Gastrocnemius medialis (tissue), 4 donors: Measurements from ENCODE around the gene ITGB5. TPM values are rescaled to one million over a fixed set of nuclear protein-coding genes. Genes with fewer than 3 reads are reported as not detected.

Experiments
- ATAC-seq, 2 donors: fragments of 150-250 bp; one replicate each; pipeline ENCODE4 v1.9.1; 2016
- DNase-seq, 2 donors: peaks; one replicate each; pipeline ENCODE4 v3.0.0-alpha.2; 2019
- H3K27ac ChIP-seq, 4 donors: fragments of 200-600 bp; sonication (generic); 1 replicate in 1 of 4; 2 replicates in 3 of 4; pipeline ENCODE4 v1.5.1; 2016 to 2018; ENCODE audit warnings: mild to moderate bottlenecking in 2 of 4, moderate library complexity in 1 of 4
- H3K27me3 ChIP-seq, 3 donors: fragments of 200-600 bp; sonication (generic) in 2 of 3; 1 replicate in 1 of 3; 2 replicates in 2 of 3; pipeline versions ENCODE4 v1.5.1 to v1.6.0; 2016 to 2019; ENCODE audit warnings: mild to moderate bottlenecking in 1 of 3, moderate library complexity in 1 of 3
- H3K36me3 ChIP-seq, 2 donors: fragments of 200-600 bp; sonication (generic) in 1 of 2; one replicate each; pipeline ENCODE4 v1.5.1; 2017 to 2018
- H3K4me1 ChIP-seq, 2 donors: fragments of 200-600 bp; sonication (generic) in 1 of 2; one replicate each; pipeline ENCODE4 v1.5.1; 2016 to 2017; ENCODE audit warnings: mild to moderate bottlenecking in 2 of 2
- H3K4me3 ChIP-seq, 4 donors: fragments of 200-600 bp; sonication (generic) in 3 of 4; 1 replicate in 1 of 4; 2 replicates in 3 of 4; pipeline ENCODE4 v1.5.1; 2016 to 2019; ENCODE audit warnings: mild to moderate bottlenecking in 2 of 4
- H3K9me3 ChIP-seq, 3 donors: fragments of 200-600 bp; sonication (generic) in 2 of 3; 1 replicate in 1 of 3; 2 replicates in 2 of 3; pipeline ENCODE4 v1.5.1; 2016 to 2019
- CTCF ChIP-seq, 5 experiments: fragments of 450-650 bp in 3 of 5; fragments of 200-600 bp in 2 of 5; sonication (generic) in 2 of 5; IDR thresholded peaks in 4 of 5; conservative IDR thresholded peaks in 1 of 5; 1 replicate in 4 of 5; 2 replicates in 1 of 5; pipeline ENCODE4 v1.5.1; 2016 to 2019; ENCODE audit warnings: antibody characterized with exemption in 5 of 5, mild to moderate bottlenecking in 3 of 5, moderate library complexity in 3 of 5
- POLR2A ChIP-seq, 2 donors: fragments of 450-650 bp; IDR thresholded peaks; one replicate each; pipeline ENCODE4 v1.6.1; 2017; ENCODE audit warnings: antibody characterized with exemption in 2 of 2, mild to moderate bottlenecking in 2 of 2, moderate library complexity in 2 of 2
- in situ Hi-C, 4 donors: fragments of 200-750 bp; cut with MboI; loops; one replicate each; pipeline versions ENCODE4 v1.15.0 to v1.8.0; 2017; ENCODE audit warnings: low sequenced_read_pairs in 4 of 4
- intact Hi-C: fragments of 100-400 bp; cut with DNase I; formaldehyde crosslinking; loops from one replicate; pipeline ENCODE4 v1.15.1; 2023; ENCODE audit warnings: low total_unique reads
- total RNA-seq, 4 donors: library from RNA; depleted of rRNA; stranded (reverse); fragments of >200 nt; gene quantifications; one replicate each; pipeline versions ENCODE4 v1.1.0 to v1.2.3, GENCODE V29; 2016

Gene ITGB5
- total RNA-seq, 4 donors from 2014 or later, result 35.2 to 101 (median 71.3) TPM

GRCh38 chr3:124774841-124775402 is 112.2 kb downstream of the ITGB5 start:
- Histone ChIP-seq H3K4me3 (no peak overlapping the region), H3K4me1 (peaks cover 50 to 53% of the 10 kb centered on the region in 2 donors), H3K27ac (peak overlapping the region in 3 of 4 donors; percentile 26 to 56 (median 33)), H3K9me3 (no peaks in the 10 kb centered on the region), H3K36me3 (no peaks in the 10 kb centered on the region), H3K27me3 (no peaks in the 10 kb centered on the region)
- TF ChIP-seq POLR2A (IDR thresholded peaks at IDR 0.05) (no peak), CTCF (IDR thresholded peaks at IDR 0.05 in 4 of 5, conservative IDR thresholded peaks at IDR 0.05 in 1 of 5) (no peak)
- intact Hi-C loops, result no loop called here
- no peak for DNase-seq
- in situ Hi-C loops, result loop anchor here in 1 of 4 donors (25.0 kb wide), 1 partner anchor 387 kb away; no protein-coding TSS in a partner anchor
- no peak for ATAC-seq

GRCh38 chr3:124774327-124774718 is 112.8 kb downstream of the ITGB5 start:
- no peaks in the 10 kb centered on the region for H3K27me3 ChIP-seq
- peaks cover 0 to 1% of the 10 kb centered on the region in 2 donors for H3K36me3 ChIP-seq
- peak overlapping the region in 3 of 4 donors; percentile 26 to 56 (median 33) for H3K27ac ChIP-seq
- ATAC-seq (peak in 1 of 2 donors; percentile 30), DNase-seq (peak in 1 of 2 donors; percentile 43)
- intact Hi-C loops (no loop called here), in situ Hi-C loops (loop anchor here in 1 of 4 donors (25.0 kb wide), 1 partner anchor 388 kb away; no protein-coding TSS in a partner anchor)
- no peaks in the 10 kb centered on the region for H3K9me3 ChIP-seq
- H3K4me3 ChIP-seq, result no peak overlapping the region
- no peak for TF ChIP-seq POLR2A (IDR thresholded peaks at IDR 0.05)
- no peak for TF ChIP-seq CTCF (IDR thresholded peaks at IDR 0.05 in 4 of 5, conservative IDR thresholded peaks at IDR 0.05 in 1 of 5)
- H3K4me1 ChIP-seq, result peaks cover 44 to 48% of the 10 kb centered on the region in 2 donors

GRCh38 chr3:124773351-124774326 is 113.5 kb downstream of the ITGB5 start:
- Histone ChIP-seq H3K9me3 (no peaks in the 10 kb centered on the region), H3K4me3 (no peak overlapping the region), H3K27me3 (no peaks in the 10 kb centered on the region), H3K36me3 (peaks cover 0 to 8% of the 10 kb centered on the region in 2 donors), H3K27ac (peak overlapping the region in 3 of 4 donors; percentile 33 to 56 (median 46)), H3K4me1 (peaks cover 38 to 44% of the 10 kb centered on the region in 2 donors)
- ATAC-seq, result no peak
- DNase-seq, result no peak
- in situ Hi-C loops, result loop anchor here in 1 of 4 donors (25.0 kb wide), 1 partner anchor 389 kb away; no protein-coding TSS in a partner anchor
- intact Hi-C loops, result no loop called here
- TF ChIP-seq CTCF (IDR thresholded peaks at IDR 0.05 in 4 of 5, conservative IDR thresholded peaks at IDR 0.05 in 1 of 5) (no peak), POLR2A (IDR thresholded peaks at IDR 0.05) (no peak)

- ATAC-seq (peak; percentile 65 to 74), DNase-seq (peak in 1 of 2 donors; percentile 30)
- Histone ChIP-seq H3K4me3 (peak overlapping the region in 2 of 4 donors; percentile 5 to 10), H3K27me3 (no peaks in the 10 kb centered on the region), H3K9me3 (no peaks in the 10 kb centered on the region), H3K4me1 (peaks cover 33 to 44% of the 10 kb centered on the region in 2 donors), H3K27ac (peak overlapping the region; percentile 16 to 62 (median 40)), H3K36me3 (peaks cover 0 to 22% of the 10 kb centered on the region in 2 donors)
- intact Hi-C loops (no loop called here), in situ Hi-C loops (loop anchor here in 1 of 4 donors (25.0 kb wide), 1 partner anchor 390 kb away; no protein-coding TSS in a partner anchor)
- TF ChIP-seq POLR2A (IDR thresholded peaks at IDR 0.05), result no peak
Observed at GRCh38 chr3:124772081-124772831, 114.9 kb downstream of the ITGB5 start.
